HEK293T (cell line): ENCODE measurements around the gene SMOC2.

Experiments
- ELF4 ChIP-seq: fragments of 450-650 bp; IDR thresholded peaks from 2 replicates; pipeline ENCODE4 v1.6.1; 2017; ENCODE audit warnings: antibody characterized with exemption
- HDGF ChIP-seq: fragments of 450-650 bp; IDR thresholded peaks from 2 replicates; pipeline ENCODE4 v1.6.1; 2017; ENCODE audit warnings: antibody characterized with exemption, borderline replicate concordance
- LEF1 ChIP-seq: fragments of 450-650 bp; IDR thresholded peaks from 2 replicates; pipeline ENCODE4 v1.6.1; 2017; ENCODE audit warnings: mild to moderate bottlenecking, borderline replicate concordance
- NFRKB ChIP-seq: fragments of 450-650 bp; IDR thresholded peaks from 2 replicates; pipeline ENCODE4 v1.6.1; 2016; ENCODE audit warnings: mild to moderate bottlenecking, moderate library complexity
- PKNOX1 ChIP-seq: fragments of 450-650 bp; IDR thresholded peaks from 2 replicates; pipeline ENCODE4 v1.6.1; 2016
- TARDBP ChIP-seq: fragments of 450-650 bp; IDR thresholded peaks from 2 replicates; pipeline ENCODE4 v1.6.1; 2016
- ZNF384 ChIP-seq: fragments of 450-650 bp; IDR thresholded peaks from 2 replicates; pipeline ENCODE4 v1.6.1; 2016

- TF ChIP-seq PKNOX1 (no peak), HDGF (no peak), ZNF384 (no peak), ELF4 (no peak), NFRKB (no peak), TARDBP (no peak), LEF1 (no peak)
These were observed 44.8 kb downstream of the SMOC2 start for GRCh38 chr6:168485818-168486217.
